GM18858 (cell line): ENCODE data around the gene SART3.
A peak's percentile ranks its signal among the peaks of the same experiment; 100 is the strongest.
"Not testable (repeated sequence)": the region's sequence is repeated elsewhere in the genome, so short reads cannot be mapped to it uniquely, and the experiment has no call there.

ENCODE experiments used
- ATAC-seq: cut with Tn5 transposase; IDR thresholded peaks from one replicate; pipeline ENCODE4 v1.9.1; 2021; ENCODE audit not compliant: unreplicated experiment

Gene SART3

GRCh38 chr12:108582978-108583770, 22.2 kb upstream of the SART3 start:
- no peak for ATAC-seq

GRCh38 chr12:108582509-108582908, 21.5 kb upstream of the SART3 start:
- no peak for ATAC-seq

- no peak for ATAC-seq
These were observed 20.6 kb upstream of the SART3 start for GRCh38 chr12:108581311-108582227.

GRCh38 chr12:108580531-108580930, 19.6 kb upstream of the SART3 start:
- ATAC-seq: no peak

- ATAC-seq: no peak
These were observed 17.8 kb upstream of the SART3 start for GRCh38 chr12:108578813-108579212.

- ATAC-seq: no peak
These were observed 17.3 kb upstream of the SART3 start for GRCh38 chr12:108578264-108578663.

- no peak for ATAC-seq
These were observed 16.5 kb upstream of the SART3 start for GRCh38 chr12:108577458-108577857.

GRCh38 chr12:108576660-108577234, 15.8 kb upstream of the SART3 start:
- no peak for ATAC-seq

- no peak for ATAC-seq
These were observed 14.4 kb upstream of the SART3 start for GRCh38 chr12:108575199-108575912.

- ATAC-seq: not testable (repeated sequence)
These were observed 13.3 kb upstream of the SART3 start for GRCh38 chr12:108574276-108574675.

- ATAC-seq: no peak
These were observed 12.3 kb upstream of the SART3 start for GRCh38 chr12:108573317-108573716.

- ATAC-seq: no peak
These were observed 11.3 kb upstream of the SART3 start for GRCh38 chr12:108572166-108572790.

GRCh38 chr12:108571609-108572165, 10.7 kb upstream of the SART3 start:
- ATAC-seq: no peak

GRCh38 chr12:108570743-108571608, 10.0 kb upstream of the SART3 start:
- ATAC-seq: no peak

GRCh38 chr12:108568338-108569154, 7.6 kb upstream of the SART3 start:
- peak; percentile 67 for ATAC-seq

GRCh38 chr12:108567406-108568337, 6.7 kb upstream of the SART3 start:
- no peak for ATAC-seq

- ATAC-seq: no peak
These were observed 5.5 kb upstream of the SART3 start for GRCh38 chr12:108566452-108566851.
